AG20443 (cell line): ENCODE measurements around the gene RARB.
A peak's percentile ranks its signal among the peaks of the same experiment; 100 is the strongest.

Experiments used
- DNase-seq: peaks from one replicate; pipeline ENCODE4 v3.0.0; 2012; ENCODE audit warnings: low spot score, mixed read lengths

The RARB gene

GRCh38 chr3:25448750-25449692, 21.0 kb downstream of the RARB start:
- peak; percentile 71 for DNase-seq

- DNase-seq: no peak
Measured at GRCh38 chr3:25449857-25450256, 21.8 kb downstream of the RARB start.

GRCh38 chr3:25452192-25452591, 24.1 kb downstream of the RARB start:
- no peak for DNase-seq

DNA sequence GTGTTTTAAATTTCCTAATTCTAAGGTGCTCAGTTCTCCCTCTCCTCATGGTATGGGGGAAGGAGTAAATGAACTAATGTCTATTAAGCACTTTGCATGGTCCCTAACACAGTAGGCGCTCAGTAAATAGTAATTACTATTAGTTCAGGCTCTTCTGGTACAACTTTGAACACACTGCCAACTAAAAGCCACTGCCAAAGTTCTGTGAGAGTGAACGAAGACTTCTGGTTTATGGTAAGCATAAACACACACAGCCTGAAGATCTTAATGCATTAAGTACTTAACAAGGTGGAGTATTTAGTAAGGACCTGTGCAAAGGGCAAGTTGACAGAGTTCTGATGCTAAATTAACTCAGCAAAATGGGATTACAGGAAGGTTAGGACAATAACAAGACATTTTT, 24.7 kb downstream of the RARB start:
- DNase-seq: no peak

DNA sequence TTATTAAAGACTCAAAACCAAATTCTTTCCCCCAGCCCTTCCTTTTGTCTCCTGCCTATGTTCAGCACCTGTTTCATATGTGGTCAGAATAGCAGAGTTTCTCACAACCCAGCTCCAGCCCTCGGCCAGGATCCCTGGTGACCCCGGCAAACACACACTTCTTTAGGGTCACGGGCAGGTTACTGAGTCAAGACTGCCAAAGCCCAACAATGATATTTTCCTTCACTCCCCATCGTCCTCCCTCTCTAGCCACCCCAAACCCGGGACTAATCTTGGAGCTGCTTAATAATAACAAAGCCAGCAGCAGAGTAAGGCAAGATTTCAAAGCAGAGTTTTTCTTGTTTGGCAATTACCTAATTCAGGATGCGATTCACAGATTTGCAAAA, 25.5 kb downstream of the RARB start:
- DNase-seq: no peak

DNA sequence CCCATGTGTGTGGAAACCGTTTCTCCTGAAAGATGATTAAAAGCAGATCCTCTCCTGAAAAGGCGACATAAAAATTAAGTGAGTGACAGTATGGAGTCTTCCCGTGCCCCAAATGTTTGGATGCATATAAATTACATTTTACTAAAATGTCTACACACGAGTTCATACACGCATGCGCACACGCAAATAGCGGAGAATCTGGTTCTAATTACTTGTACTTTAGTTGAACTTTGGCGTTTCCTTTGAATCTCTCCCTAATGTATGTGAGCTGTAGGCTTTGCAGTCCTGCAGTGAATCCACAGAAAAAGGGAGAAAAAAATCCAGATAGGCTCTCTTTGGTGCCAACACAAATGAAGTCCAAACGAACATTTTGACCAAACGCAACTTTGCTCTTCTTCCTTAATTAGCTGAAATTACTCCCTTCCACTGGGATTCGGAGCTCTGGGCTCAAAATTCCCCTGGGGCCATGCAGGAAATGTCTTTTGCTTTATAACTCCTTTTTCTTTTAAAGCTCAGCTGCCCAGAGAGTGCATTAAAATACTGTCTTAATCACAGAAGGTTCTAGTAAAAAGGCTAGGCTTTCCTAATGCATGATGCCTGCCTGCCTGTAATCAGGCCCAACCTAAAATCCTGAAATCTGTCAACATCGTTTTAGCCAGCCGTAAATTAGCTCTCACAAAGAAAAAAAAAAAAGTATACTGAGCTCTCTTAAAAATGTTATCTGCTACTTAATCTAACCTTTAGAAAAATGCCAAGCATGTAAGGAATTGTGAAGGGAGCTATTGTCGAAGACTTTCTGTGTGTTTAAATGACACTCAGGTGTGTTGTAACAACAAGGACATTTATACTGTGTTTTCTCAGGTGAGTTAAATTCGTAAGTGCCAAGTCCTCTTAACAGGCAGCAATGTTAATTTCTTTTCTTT, 26.2 kb downstream of the RARB start:
- peak; percentile 51 for DNase-seq

GRCh38 chr3:25455441-25456132, 27.5 kb downstream of the RARB start:
- DNase-seq: peak; percentile 70

DNA sequence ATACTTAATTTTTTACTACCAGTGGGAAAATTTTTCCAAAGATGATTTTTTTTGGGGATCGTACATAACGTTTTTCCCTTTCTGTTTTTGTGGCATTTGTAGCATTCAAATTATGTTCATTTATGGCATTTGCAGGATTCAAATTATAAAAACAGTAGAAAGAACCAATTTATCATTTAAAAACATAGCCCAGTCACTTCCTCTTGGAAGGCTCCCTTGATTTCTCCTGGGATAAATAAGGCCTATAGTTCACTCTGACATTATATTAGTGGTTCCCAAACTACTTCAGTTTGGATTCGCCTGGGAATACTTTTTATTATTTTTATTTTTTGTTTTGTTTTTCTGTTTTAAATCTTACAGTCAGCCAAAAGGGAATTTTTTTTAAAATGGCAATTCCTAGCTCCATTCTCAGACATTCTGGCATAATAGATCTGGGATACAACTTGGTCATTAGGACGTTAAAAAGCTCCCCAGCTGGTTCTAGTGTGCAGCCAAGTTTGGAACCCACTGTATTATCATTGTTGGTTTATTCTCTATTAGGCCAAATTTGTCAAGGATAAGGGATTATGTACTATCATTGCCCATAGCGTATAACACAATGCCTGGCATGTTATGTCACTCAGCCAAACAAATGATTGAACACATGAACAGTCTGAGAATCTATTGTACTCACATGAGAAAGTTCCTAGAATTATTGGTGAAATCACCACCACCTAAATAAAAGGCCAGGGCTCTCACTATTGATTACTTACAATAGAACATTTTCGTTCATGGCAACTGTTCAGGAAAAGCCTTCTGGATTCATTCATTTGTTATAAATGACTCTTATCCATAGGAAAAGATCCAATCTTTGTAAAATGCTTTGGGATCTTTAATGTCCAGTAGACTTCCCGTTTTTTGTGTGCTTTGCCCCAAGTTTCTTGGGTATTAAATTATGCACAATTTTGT, 28.9 kb downstream of the RARB start:
- DNase-seq: no peak

DNA sequence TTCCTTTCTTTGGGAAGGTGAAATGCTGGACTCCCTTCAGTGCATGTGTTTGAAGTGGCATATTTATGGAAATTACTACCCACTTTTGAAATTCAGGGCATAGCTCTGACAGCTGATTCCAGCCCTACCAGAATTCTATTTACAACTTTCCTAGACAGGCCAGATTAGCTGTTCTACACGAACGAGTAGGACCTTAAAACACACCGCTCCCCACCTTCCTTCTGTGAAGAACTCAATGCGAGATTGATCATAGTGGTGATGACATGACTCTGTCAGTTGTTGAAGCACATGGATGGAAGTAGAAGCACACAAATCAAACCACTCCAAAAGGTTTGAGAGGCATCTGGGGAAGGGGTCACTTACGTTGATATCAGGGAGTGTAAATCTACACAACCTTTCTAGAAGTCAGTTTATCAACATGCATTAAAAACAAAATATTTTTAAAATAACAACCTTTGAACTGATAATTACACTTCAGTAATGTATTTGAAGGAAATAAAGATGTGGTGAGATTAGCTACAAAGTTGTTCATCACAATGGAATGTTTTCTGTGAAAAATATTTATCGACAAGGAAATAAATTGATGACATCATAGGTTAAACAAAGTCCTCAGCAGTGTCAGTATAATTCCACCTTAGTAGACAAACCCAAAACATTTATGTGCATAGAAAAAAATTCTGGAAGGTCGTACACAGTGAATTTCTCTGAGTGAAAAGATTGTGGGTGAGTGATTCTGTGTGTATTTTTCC, 29.8 kb downstream of the RARB start:
- DNase-seq: no peak

DNA sequence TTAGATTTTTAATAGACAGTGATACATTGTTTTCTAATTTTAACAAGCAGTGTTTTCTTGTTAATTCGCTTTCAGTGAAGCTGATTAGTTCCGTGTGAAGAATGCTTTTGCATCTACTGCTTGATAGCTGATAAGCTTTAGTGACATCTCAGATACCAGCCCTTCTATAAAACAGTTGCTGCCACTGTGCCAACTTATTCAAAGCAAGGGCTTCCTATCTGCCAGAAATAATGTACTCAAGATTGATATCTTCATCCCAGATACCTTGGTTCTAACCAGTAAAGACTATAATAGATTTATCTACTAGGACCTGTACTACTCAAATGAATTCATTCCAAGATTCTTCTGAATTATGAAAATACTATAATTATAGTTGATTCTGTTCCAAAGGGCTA, 30.4 kb downstream of the RARB start:
- no peak for DNase-seq

DNA sequence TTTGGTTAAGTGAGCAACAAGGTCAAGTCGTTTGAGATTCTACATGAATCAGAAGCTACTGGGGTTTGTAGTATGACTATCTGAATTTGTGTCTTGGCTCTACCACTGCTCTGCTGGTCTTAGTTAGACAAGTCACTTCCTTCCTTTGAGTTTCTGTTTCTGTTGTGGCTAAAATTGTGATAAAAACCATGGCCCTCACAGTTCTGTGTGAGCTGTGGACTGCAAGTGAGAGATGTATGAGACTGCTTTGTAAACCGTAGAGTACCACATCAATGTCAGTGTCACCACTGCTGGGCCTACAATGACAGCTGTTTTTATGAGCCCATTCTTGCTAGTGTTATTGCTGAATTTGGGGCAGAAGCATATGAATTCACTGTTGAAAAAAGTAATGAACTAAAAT, 32.7 kb downstream of the RARB start:
- no peak for DNase-seq

DNA sequence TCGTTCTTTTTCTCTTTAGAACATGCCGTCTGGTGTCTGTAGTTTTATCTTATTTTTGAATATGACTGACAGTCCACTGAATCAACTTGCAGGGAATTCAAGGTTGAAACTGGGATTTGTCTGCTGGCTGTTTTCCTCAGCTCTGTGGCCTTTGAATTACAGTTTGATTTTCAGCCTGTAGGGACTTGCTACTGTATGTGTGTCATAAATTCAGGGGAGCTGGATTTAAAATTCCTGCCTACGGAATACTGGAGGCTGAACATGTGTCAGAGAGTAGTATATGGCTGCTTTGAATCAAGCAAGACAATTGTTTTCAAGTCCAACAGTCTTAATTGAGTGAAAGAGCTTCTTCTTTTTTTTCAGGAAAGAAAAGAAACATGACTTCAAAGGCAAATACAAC, 33.9 kb downstream of the RARB start:
- DNase-seq: no peak

DNA sequence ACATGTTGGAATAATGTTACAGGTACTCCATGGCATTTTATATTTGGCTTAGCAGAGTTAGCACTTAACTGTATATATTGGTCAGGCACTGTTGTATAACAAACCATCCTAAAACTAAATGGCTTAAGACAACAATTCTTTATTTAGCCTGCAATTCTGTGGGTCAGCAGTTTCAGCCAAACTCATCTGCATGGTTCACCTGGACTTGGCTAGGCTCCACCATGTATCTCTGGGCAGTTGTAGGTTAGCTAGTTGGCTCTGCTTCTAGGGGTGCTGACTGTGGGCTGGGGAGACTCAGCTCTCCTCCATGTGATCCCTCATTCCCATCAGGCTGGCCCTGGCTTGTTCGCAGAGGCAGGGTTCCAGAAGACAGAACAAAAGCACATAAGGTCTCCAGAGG, 34.4 kb downstream of the RARB start:
- DNase-seq: no peak

DNA sequence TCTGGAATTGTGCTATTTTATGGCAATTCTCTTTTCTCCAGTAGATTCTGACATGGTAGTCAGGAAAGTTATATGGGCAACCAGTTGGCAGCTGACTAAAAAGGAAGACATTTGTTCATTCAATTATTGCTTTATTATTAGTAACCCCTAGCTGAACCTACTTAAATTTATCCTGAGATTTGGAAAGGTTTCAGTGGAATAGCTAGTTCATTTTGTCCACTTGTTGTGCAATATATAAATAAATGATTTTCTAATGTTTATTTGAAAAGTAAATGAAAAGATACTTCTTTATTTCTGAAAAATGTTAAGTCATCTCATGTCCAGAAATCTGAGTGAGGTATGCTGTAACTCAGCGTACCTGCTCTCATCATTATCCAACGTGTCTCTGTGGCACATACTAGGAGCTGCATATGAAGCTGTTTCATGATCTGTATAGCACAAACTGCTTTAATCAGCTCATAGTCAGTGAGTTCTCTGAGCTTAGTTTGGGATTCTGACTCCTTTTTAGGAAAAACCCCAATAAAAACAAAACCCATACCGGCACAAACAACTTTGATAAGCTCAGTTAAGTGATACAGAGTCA, 35.9 kb downstream of the RARB start:
- no peak for DNase-seq

- DNase-seq: no peak
Measured at GRCh38 chr3:25465266-25465860, 37.3 kb downstream of the RARB start.

DNA sequence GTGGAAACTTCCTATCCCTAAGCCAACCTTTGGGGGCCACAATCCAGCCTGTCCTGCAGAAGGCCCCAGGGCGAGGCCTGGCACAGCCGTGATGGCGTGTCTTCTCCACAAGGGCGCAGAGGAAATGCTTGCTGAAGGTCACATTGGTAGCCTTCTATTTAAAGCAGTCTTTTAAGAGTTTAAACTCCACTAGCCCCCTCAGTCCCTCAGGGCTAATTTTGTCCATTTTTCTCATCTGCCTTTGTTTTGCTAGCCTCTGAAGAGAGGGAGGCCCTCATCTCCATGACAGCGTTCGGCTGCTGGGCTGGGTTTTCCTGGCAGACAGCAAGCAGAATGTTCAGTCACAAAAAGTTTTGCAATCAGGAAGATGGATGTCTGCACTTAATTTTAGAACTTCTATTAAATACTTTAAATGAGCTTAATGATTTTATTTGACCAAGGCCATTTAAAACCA, 40.8 kb downstream of the RARB start:
- peak; percentile 72 for DNase-seq

GRCh38 chr3:25469558-25469957, 41.5 kb downstream of the RARB start:
- no peak for DNase-seq

GRCh38 chr3:25471081-25471768, 43.2 kb downstream of the RARB start:
- no peak for DNase-seq

- no peak for DNase-seq
Measured at GRCh38 chr3:25472153-25472552, 44.1 kb downstream of the RARB start.
